ENCODE measurements around the gene GREM1. TPM values are rescaled to one million over a fixed set of nuclear protein-coding genes. Genes with fewer than 3 reads are reported as not detected.

The GREM1 gene
- polyA plus RNA-seq, 1 of the 3 experiments (the other 2 are of a cell fraction), result 23.9 TPM

DNA sequence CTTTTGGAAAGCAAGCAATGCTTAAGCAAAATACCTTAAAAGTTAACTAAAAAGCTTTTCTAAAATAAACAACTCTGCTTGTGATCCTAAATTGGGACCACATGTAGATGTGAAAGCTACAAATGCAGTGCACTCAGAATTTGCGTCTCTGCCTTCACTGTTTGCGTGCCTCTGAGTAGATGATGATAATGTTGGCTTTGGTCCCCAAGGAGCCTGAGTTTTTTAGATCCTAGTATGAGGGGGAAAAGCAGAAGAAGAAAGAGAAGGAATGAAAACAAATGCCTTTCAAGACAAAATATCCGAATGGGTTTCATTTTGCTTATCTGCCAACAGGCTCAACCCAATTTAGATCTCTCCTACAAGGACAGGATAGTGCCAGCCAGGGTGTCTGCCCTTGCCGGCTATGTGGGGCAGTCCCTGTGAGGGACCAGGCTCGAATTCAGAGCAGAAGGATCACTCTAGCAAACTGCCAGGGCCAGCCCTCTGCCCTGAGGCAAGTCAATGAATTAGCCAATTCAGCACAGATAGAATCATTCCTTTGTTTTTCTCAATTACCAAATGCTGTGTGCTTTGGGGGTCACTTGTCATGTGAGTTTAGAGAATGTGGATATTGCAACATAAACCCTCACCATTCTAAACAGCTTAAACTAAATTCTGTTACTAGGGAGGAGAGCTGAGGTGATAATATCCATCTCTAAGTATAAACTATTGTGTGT, 47.8 kb upstream of the GREM1 start:
- POLR2A ChIA-PET, result no interaction called here
- peak overlapping the region; percentile 31; the same call in 1 of the 2 replicates for H2AFZ ChIP-seq (ENCODE audit: low read depth)
- CTCF ChIA-PET, result interaction anchor here (0.6 to 16.6 kb wide), 15 partner anchors 8 to 462 kb away, joined by 3 to 295 read pairs (median 3); no protein-coding TSS in a partner anchor
- H3F3A ChIP-seq (replicated peaks; ENCODE audit: insufficient read depth), result peaks cover 9% of the 10 kb centered on the region
- 22% methylated on average over 5 of the region's 5 CpGs for WGBS (ENCODE audit: low lambda C conversion rate)
- peaks cover 0 to 18% of the 10 kb centered on the region in 2 experiments; a peak in 2 of 4 replicates for H3K4me1 ChIP-seq (ENCODE audit: control insufficient read depth in 1 of 2, insufficient read depth in 2 of 2, low read depth in 1 of 2, low read length in 1 of 2)
- H3K9me2 ChIP-seq, result no peaks in the 10 kb centered on the region
- no peak overlapping the region for H3K4me3 ChIP-seq (ENCODE audit: low read depth in 2 of 2, low read length in 1 of 2)
- H4K20me1 ChIP-seq (ENCODE audit: insufficient read depth), result no peaks in the 10 kb centered on the region
- no peaks in the 10 kb centered on the region for H3K9me3 ChIP-seq
- no peaks in the 10 kb centered on the region for H3K79me2 ChIP-seq (ENCODE audit: insufficient read depth)
- peak; percentile 87 for DNase-seq
- no peaks in the 10 kb centered on the region for H3K27me3 ChIP-seq (ENCODE audit: insufficient read depth)
- H3K9ac ChIP-seq, result peak overlapping the region; percentile 11; the same call in 1 of the 2 replicates
- peak overlapping the region; percentile 45 to 86; a peak in 3 of 4 replicates for H3K27ac ChIP-seq (ENCODE audit: low read depth in 2 of 2, low read length in 1 of 2)
- no peaks in the 10 kb centered on the region for H3K36me3 ChIP-seq (replicated peaks in 1 of 2; ENCODE audit: control insufficient read depth in 1 of 2, insufficient read depth in 2 of 2, low read length in 1 of 2)
- TF ChIP-seq RFX5 (IDR thresholded peaks at IDR 0.05; ENCODE audit: low read length), result peak; percentile 79
- peak; percentile 90; the same call in 1 of the 2 replicates for TF ChIP-seq RCOR1 (IDR thresholded peaks at IDR 0.05; ENCODE audit: low read length)
- TF ChIP-seq SIN3A (IDR thresholded peaks at IDR 0.05; ENCODE audit: borderline replicate concordance, low read depth, low read length), result no peak
- TF ChIP-seq MXI1 (IDR thresholded peaks at IDR 0.05; ENCODE audit: low read depth, low read length), result peak; percentile 50; the same call in 1 of the 2 replicates
- TF ChIP-seq RAD21 (IDR thresholded peaks at IDR 0.05; ENCODE audit: low read length), result peak; percentile 32; the same call in 1 of the 2 replicates
- no peak for TF ChIP-seq FOXM1 (IDR thresholded peaks at IDR 0.05; ENCODE audit: low read depth)
- TF ChIP-seq GABPA (IDR thresholded peaks at IDR 0.05; ENCODE audit: low read depth), result no peak
- TF ChIP-seq, protein P1, sequence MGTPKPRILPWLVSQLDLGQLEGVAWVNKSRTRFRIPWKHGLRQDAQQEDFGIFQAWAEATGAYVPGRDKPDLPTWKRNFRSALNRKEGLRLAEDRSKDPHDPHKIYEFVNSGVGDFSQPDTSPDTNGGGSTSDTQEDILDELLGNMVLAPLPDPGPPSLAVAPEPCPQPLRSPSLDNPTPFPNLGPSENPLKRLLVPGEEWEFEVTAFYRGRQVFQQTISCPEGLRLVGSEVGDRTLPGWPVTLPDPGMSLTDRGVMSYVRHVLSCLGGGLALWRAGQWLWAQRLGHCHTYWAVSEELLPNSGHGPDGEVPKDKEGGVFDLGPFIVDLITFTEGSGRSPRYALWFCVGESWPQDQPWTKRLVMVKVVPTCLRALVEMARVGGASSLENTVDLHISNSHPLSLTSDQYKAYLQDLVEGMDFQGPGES (IDR thresholded peaks at IDR 0.05; ENCODE audit: low read depth, low read length), result no peak
- peak; percentile 94 for TF ChIP-seq GATA2 (CRISPR knock-in tag; IDR thresholded peaks at IDR 0.05)
- peak; percentile 69 for TF ChIP-seq CHD2 (IDR thresholded peaks at IDR 0.05; ENCODE audit: low read length, partially characterized antibody)
- peak in 1 of 2 experiments; percentile 92; a peak in 2 of 4 replicates for TF ChIP-seq EP300 (IDR thresholded peaks at IDR 0.05; ENCODE audit: borderline replicate concordance in 1 of 2, low read depth in 1 of 2, low read length in 1 of 2)
- TF ChIP-seq TCF12 (IDR thresholded peaks at IDR 0.05), result no peak
- TF ChIP-seq FOXJ3 (CRISPR knock-in tag; IDR thresholded peaks at IDR 0.05), result peak; percentile 79
- H3K4me2 ChIP-seq, result peak overlapping the region; percentile 70

DNA sequence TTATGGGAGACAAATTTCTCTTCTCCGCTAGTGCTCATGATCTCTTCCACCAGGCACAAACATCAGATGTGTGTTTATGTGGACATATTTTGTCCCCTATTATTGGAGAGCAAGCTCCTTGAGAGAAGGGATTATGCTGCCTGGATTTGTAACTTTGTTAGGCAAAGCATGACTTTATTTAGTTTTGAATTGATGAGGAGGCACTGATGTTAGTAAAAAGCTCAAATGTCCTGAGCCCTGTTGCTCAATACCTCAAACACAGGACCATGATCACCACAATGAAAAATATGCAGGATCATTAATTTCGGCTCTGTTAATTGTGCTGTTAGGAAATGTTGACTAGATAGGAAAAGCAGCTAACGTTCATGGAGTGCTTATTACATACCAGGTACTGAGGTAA, 47.2 kb upstream of the GREM1 start:
- Histone ChIP-seq H3F3A (replicated peaks; ENCODE audit: insufficient read depth) (peaks cover 7% of the 10 kb centered on the region), H3K36me3 (replicated peaks in 1 of 2; ENCODE audit: control insufficient read depth in 1 of 2, insufficient read depth in 2 of 2, low read length in 1 of 2) (no peaks in the 10 kb centered on the region), H3K9me2 (no peaks in the 10 kb centered on the region), H3K9ac (no peak overlapping the region), H3K27ac (ENCODE audit: low read depth in 2 of 2, low read length in 1 of 2) (peak overlapping the region in 1 of 2 experiments; percentile 86; a peak in 2 of 4 replicates), H3K27me3 (ENCODE audit: insufficient read depth) (no peaks in the 10 kb centered on the region), H3K9me3 (no peaks in the 10 kb centered on the region), H4K20me1 (ENCODE audit: insufficient read depth) (no peaks in the 10 kb centered on the region), H3K4me1 (ENCODE audit: control insufficient read depth in 1 of 2, insufficient read depth in 2 of 2, low read depth in 1 of 2, low read length in 1 of 2) (peaks cover 0 to 18% of the 10 kb centered on the region in 2 experiments; a peak in 2 of 4 replicates), H2AFZ (ENCODE audit: low read depth) (no peak overlapping the region), H3K79me2 (ENCODE audit: insufficient read depth) (no peaks in the 10 kb centered on the region), H3K4me3 (ENCODE audit: low read depth in 2 of 2, low read length in 1 of 2) (no peak overlapping the region), H3K4me2 (no peak overlapping the region)
- no peak for TF ChIP-seq MXI1 (IDR thresholded peaks at IDR 0.05; ENCODE audit: low read depth, low read length)
- TF ChIP-seq EP300 (IDR thresholded peaks at IDR 0.05; ENCODE audit: borderline replicate concordance in 1 of 2, low read depth in 1 of 2, low read length in 1 of 2), result no peak
- no peak for TF ChIP-seq POLR2AphosphoS5 (IDR thresholded peaks at IDR 0.05; ENCODE audit: low read depth, low read length)
- TF ChIP-seq, protein P2, sequence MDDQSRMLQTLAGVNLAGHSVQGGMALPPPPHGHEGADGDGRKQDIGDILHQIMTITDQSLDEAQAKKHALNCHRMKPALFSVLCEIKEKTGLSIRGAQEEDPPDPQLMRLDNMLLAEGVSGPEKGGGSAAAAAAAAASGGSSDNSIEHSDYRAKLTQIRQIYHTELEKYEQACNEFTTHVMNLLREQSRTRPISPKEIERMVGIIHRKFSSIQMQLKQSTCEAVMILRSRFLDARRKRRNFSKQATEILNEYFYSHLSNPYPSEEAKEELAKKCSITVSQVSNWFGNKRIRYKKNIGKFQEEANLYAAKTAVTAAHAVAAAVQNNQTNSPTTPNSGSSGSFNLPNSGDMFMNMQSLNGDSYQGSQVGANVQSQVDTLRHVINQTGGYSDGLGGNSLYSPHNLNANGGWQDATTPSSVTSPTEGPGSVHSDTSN (IDR thresholded peaks at IDR 0.05), result no peak
- TF ChIP-seq FOXM1 (IDR thresholded peaks at IDR 0.05; ENCODE audit: low read depth), result no peak
- no peak for DNase-seq
- ChIA-PET CTCF (interaction anchor here (0.7 to 16.6 kb wide), 7 partner anchors 8 to 327 kb away, joined by 3 to 295 read pairs (median 3); no protein-coding TSS in a partner anchor), POLR2A (no interaction called here)
- 84% methylated on average over 3 of the region's 3 CpGs for WGBS (ENCODE audit: low lambda C conversion rate)

All from SK-N-SH (cell line).